Endometrial microvascular endothelial cells (primary cell): ENCODE measurements around the gene INTS3. TPM values are rescaled to one million over a fixed set of nuclear protein-coding genes. Genes with fewer than 3 reads are reported as not detected.

ENCODE experiments used
- in situ Hi-C: cut with HindIII; loops from 2 replicates; pipeline ENCODE4 v1.10.0; 2017; ENCODE audit warnings: low sequenced_read_pairs, low pct_unique_long_range_greater_than_20kb; ENCODE audit errors: inconsistent ontology term
- total RNA-seq: library from RNA; depleted of rRNA; stranded (reverse); fragments of >200 nt; gene quantifications from one replicate; pipeline ENCODE4 v1.2.3, GENCODE V29; 2015; ENCODE audit errors: inconsistent ontology term

INTS3 gene
- total RNA-seq, 1 donor from 2014 or later = 21.0 TPM

DNA sequence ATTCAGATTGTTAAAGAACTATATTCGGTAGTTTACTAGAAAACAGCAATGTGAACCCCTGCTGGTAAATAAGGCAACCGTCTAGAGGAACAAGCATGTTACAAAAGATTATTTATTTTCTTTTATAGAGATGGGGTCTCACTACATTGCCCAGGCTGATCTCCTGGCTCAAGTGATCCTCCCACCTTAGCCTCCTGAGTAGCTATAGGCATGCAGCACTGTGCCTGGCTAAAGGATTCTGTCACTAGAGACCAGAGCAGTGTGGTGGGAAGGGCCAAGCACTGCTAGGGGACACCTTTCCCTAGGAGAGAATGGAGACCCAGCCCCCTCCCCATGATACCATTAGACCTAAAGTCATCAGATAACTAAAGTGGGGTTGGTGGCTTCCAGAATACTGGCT lies 76.3 kb downstream of the INTS3 start:
- in situ Hi-C loops = no loop called here

DNA sequence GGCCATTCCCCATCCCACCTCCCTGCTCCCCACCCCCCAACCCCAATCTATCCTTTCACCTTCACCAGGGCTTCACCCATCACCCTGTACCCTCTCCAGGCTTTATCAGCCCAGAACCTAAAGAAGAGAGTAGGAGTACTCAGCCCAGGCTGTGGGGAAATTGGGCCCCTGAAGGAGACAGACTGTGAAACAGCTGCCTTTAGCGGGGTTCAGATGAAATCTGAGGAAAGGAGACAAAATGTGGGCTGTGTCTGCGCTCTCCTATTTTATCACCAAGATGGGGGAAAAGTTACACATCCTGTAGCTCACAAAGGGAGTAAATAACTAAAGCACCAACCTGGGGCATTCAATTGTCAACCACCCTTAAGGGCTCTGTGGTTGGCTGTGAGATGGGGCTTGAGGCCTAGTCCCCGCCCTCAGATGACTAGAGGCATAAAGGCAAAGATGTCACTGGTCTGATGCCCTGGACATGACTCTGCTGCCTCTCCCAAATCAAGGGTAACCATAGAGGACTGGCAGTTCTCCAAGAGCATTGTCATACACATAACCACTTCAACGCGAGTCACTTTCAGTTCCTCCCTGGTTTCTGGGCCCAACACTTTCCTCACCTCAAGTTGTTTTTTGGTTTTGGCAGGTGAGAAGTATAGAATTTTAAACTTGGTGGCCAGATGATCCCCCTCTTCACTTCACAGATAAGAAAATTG lies 77.3 kb downstream of the INTS3 start:
- in situ Hi-C loops = no loop called here

DNA sequence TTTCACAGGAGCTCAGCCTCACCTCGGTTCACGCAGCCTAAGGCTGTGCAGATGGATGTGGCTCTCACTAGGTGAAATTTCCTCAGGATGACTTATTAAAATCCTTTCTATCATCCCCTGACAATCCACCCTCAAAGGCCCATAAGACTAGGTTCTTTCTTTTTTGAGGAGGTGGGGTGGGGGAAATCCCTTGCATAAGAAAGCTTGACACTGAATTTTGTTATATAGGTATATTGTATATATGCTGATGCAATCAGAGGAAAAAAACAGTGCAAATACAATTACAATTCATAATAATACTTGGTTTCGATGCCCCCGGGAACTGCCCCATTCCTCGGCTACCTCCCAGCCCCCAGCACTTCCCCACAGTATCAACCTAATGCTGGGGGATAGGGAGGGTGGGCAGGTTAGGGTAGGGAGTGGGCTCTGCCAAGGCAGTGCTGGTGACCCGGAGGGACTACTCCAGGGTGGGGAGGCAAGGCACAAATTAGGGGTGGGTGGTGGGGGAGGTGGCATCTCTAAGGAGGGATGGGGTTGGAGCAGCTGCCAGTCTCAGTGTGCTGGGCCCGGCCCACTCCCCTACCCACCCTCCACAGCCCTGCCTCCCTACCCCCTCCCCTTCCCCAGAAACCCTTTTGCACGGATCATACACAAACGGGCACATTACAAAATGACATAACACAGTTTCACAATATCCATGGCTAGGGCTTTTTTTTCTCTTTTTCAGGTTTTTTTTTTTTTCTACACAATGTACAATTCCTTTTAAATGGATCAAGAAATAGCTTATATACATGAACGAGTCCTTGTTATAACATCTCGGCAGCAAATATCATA lies 78.3 kb downstream of the INTS3 start:
- in situ Hi-C loops = no loop called here

- in situ Hi-C loops = loop anchor here (10.0 kb wide), 1 partner anchor 148 kb away; the partner anchor contains the start of genes CREB3L4 and SLC39A1
Measured at GRCh38 chr1:153816283-153816889, 88.5 kb downstream of the INTS3 start.

DNA sequence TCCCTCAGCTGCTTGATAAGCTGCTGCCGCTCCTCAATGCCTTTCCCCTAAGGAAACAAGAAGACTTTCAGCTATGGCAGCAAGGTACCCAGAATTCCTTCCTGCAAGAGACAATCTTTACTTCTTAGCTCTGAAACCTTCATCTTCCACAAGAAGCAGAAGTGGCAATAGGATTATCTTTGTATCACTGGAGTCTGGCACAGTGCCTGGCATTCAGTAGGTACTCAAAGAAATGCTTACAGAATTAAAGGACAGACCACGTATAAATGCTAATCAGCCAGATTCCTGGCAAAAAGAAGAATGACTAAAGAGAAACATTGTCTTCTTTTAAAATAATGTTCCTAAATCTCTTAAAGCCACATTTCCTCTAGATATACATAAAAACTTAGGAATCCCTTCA lies 91.0 kb downstream of the INTS3 start:
- in situ Hi-C loops = loop anchor here (10.0 kb wide), 1 partner anchor 146 kb away; the partner anchor contains the start of genes CREB3L4 and SLC39A1

Other genes starting within 250 kb of the INTS3 start
- gene S100A6, start 192.1 kb upstream of the INTS3 start, total RNA-seq = 690 TPM
- not detected for gene S100A5, start 187.1 kb upstream of the INTS3 start, total RNA-seq
- gene S100A4, start 182.2 kb upstream of the INTS3 start, total RNA-seq = 9.4 TPM
- gene S100A3, start 178.8 kb upstream of the INTS3 start, total RNA-seq = 3.7 TPM
- gene S100A2, start 162.2 kb upstream of the INTS3 start, total RNA-seq = 3.5 TPM
- gene S100A16, start 114.9 kb upstream of the INTS3 start, total RNA-seq = 892 TPM
- gene S100A14, start 111.7 kb upstream of the INTS3 start, total RNA-seq = not detected
- gene S100A13, start 100.5 kb upstream of the INTS3 start, total RNA-seq = 75.1 TPM
- gene S100A1, start 99.6 kb upstream of the INTS3 start, total RNA-seq = not detected
- gene CHTOP, start 94.0 kb upstream of the INTS3 start, total RNA-seq = 28.2 TPM
- 68.6 TPM for gene SNAPIN, start 69.3 kb upstream of the INTS3 start, total RNA-seq
- 320 TPM for gene ILF2, start 57.1 kb upstream of the INTS3 start, total RNA-seq
- 2.6 TPM for gene NPR1, start 49.4 kb upstream of the INTS3 start, total RNA-seq
- 18.0 TPM for gene SLC27A3, start 47.4 kb downstream of the INTS3 start, total RNA-seq
- 7.4 TPM for gene GATAD2B, start 194.9 kb downstream of the INTS3 start, total RNA-seq
- 15.6 TPM for gene DENND4B, start 218.7 kb downstream of the INTS3 start, total RNA-seq
- gene CRTC2, start 230.6 kb downstream of the INTS3 start, total RNA-seq = 17.7 TPM
- gene SLC39A1, start 235.5 kb downstream of the INTS3 start, total RNA-seq = 108 TPM
- 6.0 TPM for gene CREB3L4, start 239.9 kb downstream of the INTS3 start, total RNA-seq
- gene JTB, start 249.6 kb downstream of the INTS3 start, total RNA-seq = 221 TPM